Stimulated activated CD8-positive, alpha-beta memory T cell treated with anti-CD3 and anti-CD28 coated beads, Interleukin-12 subunit alpha, Interleukin-12 subunit beta, amount 100 ng/mL, for 24 hours (primary cell): ENCODE data around the gene MAVS.
"Not testable (repeated sequence)": the region's sequence is repeated elsewhere in the genome, so short reads cannot be mapped to it uniquely, and the experiment has no call there.

Experiments used
- DNase-seq: peaks from one replicate; pipeline ENCODE4 v3.0.0-alpha.2; 2020; ENCODE audit errors: extremely low read depth

Gene MAVS

DNA sequence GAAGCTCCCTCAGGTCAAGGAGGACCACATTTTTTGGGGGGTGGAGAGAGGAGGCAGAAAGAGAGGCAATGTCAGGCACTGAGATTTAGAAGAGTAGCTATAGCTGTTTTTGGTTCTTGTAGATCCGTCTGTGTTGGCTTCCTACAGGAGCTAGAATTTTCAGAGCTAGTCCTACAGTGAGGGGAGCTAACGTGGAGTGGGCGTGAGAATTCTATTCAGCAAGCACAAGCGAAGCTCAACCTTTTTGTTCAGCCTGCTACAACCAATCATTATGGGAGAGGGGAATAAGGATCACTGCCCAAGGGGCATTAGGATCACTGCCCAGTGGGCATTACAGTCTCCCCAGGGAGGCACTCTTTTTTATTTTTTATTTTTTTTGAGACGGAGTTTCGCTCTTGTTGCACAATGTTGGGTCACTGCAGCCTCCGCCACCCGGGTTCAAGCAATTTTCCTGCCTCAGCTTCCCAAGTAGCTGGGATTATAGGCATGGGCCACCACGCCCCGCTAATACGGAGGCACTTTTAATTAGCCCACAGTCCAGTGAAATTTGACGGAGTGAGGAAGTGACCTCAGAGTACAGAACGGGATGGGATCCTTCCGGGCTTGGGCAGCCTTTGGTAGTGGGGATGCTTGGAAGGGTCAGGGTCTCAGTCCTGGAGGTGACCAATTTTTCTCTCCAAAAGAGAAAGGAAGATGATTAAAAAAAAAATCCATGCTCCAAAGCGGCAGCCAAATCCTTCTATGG, 41.4 kb downstream of the MAVS start:
- no peak for DNase-seq

DNA sequence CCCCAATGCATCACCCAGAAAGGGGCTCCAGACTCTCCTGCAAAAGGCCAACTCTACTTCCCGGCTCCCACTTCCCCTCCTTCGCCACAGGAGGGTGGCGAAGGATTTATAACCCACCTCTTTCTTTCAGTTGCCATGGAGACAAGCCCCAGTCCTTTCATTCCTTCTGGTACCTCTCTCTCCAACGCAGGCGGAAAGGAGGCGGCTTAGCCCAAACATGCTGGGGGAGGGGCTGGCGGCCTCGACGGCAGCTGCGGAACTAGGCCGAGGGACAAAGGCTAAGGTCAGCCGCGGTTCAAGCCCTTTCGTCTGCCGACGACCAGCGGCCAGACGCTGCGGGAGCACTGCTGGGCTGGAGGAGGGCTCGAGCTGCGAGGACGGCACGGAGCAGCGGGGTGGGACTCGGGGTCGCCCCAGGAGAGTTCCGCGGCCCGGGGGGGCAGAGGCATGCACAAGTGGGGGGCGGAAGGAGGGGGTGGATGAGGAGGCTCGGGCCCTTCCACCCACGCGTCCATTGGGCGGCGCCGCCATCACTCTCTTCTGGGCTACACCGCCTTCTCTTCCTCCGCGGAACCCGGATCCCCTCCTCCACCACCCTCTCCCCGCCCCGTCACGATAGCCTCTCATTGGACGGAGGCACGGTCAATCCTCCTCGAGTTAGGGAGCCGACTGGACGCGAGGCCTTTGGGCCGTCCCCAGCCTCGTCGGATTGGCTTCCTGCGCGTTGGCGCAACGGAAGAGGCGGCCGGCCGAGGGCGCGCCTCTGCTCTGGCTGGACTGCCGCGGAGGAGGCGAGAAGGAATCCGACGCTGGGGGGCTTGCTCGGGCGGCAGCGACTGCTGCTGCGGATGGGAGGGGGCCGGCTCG, 42.2 kb downstream of the MAVS start, which contains the start of gene PANK2:
PANK2 (plus strand) TSS at position 766 of the 867 bp plus-strand sequence.
- peak; percentile 93 for DNase-seq

DNA sequence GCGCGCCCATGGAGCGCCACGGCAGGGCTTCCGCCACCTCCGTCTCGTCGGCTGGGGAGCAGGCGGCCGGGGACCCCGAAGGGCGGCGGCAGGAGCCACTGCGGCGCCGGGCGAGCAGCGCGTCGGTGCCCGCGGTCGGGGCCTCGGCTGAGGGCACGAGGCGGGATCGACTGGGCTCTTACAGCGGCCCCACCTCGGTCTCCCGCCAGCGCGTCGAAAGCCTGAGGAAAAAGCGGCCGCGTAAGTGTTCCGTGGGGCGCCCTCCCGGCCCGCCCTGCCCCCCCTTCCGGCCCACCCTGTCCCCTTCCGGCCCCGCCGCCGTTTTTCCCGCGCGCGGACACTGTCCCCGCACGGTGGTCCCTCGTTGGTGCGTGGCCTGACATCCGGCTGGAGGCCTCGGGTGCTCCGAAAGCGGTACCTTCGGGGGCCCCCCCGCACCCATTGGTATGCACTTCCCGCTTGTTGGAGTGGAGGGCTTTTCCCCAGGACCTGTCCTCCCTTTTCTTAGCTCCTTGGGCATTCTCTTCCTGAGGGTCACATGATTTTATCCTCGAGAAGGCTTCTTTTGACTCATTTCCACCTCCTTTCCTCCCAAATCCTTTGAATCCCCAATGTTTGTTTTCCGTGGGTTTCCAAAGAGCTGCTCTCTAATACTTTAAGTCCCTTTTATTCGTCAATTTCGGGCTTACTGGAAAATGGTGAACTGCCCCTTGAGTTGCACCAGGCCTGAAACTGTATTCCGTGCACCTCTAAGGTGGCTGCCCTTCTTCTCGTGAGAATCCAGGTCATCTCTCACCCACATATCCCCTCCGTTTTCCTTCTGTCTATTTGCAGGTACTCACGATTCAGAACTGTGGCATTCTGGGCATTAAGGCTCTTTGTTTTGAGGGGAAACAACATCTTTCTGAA, 43.1 kb downstream of the MAVS start:
- peak; percentile 9 for DNase-seq

DNA sequence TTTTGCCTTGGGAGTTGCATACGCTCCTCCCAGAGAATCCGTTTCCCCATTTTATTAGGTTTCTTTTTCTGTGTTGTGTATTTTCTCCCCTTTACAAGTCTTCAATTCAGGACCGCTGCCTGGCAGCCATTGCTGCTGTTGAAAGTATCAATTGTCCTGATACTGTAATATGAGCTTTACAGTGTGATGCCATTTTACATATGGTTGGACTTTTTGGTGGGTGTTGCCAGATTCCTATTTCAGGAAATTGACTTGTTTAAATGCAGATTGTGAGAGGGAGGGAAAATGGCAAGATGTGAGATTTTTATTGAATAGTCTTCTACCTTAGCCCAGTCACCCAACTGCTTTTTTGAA, 43.7 kb downstream of the MAVS start:
- no peak for DNase-seq

DNA sequence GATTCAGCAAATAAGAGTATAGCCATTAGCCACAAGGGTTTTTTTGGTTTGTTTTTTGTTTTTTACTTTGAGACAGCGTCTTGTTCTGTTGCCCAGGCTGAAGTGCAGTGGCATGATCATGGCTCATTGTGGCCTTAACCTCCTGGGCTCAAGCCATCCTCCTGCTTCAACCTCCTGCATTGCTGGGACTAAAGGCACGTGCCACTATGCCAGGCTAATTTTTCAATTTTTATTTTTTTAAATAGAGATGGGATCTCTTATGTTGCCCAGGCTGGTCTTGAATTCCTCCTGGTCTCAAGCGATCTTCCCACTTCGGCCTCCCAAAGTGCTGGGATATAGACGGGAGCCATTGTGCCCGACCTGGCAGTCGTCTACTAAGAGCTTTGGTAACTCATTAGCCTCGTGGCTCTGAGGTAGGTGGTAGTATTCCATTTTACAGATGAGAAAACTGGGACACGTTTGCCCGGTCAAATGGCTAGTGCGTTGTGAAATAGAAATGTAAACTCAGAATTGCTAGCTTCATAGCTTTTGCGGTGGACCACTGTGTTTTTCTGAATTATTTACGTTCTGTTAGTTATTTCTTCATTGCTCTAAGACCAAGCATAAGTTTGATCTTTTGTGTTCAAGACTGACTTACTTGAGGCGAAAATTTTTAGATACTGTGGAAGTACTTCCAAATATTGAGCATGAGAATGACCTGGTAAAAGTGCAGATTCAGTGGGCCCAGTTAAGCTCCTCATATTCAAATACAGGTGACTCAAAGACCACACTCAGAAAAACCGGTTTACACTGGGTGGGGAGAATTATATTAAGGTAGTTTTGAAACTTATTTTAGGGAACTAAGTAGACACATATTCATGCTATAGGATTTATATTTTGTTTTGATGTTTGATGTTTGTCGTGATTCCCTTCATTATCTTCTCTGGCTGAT, 44.6 kb downstream of the MAVS start:
- no peak for DNase-seq

DNA sequence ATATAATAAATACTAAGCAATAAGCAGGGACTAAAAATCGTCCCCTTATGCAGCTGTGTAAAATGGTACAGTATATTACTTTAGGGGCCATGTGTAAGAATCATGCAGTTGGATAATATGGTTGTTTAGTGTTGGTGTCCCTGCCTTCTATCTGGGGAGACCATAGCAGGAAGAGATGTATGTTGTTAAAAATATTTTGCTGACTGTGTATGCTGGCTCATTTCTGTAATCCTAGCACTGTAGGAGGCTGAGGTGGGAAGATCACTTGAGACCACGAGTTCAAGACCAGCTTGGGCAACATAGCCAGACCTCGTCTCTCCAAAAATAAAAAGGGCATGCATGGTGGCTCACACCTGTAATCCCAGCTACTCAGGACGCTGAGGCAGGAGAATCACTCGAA, 48.2 kb downstream of the MAVS start:
- no peak for DNase-seq

DNA sequence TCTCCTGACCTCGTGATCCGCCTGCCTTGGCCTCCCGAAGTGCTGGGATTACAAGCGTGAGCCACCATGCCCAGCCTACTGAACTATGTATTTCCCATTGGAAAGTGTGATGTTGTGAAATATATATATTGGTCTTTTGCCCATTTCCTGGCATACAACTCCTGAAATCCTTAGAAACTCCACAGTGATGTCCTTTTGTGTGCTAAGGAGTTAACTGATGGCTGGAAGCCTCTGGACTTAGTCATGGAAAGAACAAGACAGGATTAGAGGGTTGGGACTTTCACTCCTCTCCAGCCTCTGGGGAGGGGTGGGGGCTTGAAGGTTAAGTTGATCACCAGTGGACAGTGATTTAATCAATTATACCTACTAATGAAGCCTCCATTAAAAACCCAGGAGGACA, 49.7 kb downstream of the MAVS start:
- no peak for DNase-seq

DNA sequence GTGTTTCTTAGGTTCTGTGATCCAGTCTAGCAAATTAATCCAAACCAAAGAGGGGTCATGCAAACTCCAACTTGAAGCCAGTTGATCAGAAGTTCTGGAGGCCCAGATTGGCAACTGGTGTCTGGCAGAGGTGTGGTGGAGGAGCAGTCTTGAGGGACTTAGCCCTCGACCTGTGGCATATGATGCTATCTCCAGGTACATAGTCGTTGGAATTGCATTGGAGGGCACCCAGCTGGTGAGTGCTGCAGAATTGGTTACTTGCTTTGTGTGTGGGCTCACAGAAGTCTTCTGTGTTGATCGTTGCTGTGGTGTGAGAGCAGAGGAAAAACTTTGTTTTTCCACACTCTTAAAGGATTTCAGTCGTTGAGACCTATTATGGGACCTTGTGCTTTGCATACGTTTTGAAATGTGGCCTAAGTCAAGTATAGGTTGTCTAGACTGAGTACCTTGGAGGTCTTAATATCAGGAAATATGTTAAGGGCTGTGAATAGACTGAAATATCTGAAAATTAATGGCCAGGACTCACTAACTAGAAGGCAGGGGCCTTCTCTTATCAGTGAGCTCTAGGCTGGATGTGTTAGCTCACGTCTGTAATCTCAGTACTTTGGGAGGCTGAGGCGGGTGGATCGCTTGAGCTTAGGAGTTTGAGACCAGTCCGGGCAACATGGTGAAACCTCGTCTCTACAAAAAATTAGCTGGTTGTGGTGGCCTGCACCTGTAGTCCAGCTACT, 50.4 kb downstream of the MAVS start:
- no peak for DNase-seq

DNA sequence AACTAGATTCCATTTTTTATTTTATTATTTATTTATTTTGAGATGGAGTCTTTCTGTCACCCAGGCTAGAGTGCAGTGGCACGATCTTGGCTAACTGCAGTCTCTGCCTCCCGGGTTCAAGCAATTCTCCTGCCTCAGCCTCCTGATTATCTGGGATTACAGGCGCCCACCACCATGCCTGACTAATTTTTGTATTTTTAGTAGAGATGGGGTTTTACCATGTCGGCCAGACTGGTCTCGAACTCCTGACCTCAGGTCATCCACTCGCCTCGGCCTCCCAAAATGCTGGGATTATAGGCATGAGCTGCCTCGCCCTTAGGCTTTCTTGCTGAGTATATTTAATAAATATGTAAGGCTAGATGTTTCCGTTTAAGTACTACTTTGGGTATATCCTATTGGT, 51.5 kb downstream of the MAVS start:
- not testable (repeated sequence) for DNase-seq

DNA sequence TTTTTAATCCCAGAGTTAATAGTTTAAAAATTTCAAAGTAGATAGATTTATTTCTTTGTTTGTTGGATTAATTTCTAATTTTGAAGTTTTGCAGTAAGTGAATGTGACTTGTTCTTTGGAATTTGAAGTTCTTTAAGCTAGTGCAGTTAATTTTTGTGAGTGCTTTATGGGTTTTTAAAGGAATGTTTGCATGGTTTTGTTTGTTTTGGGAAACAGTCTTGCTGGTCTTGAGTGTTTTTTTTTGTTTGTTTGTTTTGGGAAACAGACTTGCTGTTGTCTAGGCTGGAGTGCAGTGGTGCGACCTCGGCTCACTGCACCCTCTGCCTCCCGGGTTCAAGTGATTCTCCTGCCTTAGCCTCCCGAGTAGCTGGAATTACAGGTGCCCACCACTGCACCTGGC, 52.0 kb downstream of the MAVS start:
- DNase-seq, result no peak

DNA sequence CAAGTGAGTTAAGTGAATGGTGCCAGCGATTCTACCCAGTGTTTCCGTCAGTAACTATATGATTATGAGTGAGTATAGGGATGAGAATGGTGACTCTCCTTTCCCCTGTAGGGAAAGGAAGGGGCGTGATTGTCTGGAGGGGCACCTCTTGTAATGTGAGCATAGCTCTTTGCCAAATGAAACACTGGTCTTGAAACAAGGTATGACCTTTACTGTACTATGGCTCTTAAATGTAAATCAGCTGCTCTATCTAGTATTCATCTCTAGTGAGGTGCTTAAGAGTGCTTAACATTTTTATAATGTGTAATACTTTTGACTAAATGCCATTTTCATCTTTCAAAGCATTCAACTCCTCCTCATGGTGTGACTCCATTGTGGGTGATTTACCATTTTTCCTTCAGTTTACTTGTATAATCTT, 53.6 kb downstream of the MAVS start:
- no peak for DNase-seq

DNA sequence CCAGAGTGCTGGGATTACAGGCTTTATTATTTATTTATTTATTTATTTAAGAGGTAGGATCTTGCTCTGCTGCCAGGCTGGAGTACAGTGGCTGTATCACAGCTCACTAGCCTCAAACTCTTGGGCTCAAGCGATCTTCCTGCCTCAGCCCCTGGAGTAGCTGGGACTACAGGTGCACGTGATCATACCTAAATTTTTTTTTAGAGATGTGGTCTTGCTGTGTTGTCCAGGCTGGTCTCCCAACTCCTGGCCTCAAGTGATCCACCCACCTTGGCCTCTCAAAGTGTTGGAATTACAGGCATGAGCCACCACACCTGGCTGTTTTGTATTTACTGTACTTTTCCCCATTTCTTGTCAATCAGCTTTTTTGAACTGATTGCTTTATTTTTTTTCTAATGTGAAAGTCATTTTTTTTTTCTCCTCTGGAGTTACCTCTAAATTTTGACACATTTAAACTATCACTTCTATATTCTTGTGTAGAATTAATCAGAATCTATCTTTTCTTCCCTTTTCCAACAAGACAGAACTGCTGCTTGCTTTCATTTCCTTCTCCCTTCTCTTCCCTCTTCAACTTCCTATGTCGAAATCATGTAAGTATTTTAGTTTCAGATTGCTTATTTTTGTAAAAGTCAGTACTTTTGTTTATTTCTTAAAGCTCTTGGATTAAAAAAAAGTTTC, 54.5 kb downstream of the MAVS start:
- DNase-seq, result no peak

DNA sequence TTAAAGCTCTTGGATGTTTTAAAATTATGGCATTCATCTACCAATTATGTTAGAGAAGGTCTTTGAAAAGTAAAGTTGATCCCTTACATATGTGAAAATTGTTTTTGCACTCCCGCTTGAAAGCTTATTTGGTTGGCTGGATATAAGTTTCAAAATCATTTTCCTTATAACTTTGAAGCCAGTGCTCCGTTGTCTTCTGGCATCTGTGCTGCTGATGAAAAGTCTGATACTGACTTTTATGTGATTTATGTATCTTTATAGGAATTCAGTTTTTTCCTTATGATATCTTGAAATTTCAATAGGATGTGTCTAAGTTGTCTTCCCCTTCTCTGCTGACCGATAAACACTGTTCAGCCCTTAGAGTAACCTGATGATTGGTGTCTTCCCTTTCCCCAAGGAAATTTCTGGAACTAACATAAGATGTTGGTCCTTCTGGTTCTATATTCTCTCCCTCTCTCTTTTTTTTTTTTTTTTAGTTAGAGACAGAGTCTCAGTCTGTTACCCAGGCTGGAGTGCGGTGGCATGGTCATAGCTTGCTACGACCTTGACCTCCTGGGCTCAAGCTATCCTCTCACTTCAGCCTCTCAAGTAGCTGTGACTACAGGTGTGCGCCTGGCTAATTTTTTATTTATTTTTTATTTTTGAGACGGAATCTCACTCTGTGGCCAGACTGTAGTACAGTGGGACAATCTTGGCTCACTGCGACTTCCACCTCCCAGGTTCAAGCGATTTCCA, 55.2 kb downstream of the MAVS start:
- no peak for DNase-seq

DNA sequence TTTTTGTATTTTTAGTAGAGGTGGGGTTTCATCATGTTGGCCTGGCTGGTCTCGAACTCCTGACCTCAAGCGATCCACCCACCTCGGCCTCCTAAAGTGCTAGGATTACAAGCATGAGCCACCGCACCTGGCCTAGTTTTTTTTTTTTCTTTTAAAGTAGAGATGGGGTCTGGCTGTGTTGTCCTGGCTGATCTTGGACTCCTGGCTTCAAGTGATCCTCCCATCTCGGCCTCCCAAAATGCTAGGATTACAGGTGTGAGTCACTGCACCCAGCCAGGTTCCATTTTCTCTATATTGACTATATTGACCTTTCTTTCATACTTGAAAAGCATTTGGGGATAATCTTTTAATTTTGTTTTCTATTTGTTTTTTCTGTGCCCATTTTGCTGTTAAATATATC, 55.8 kb downstream of the MAVS start:
- no peak for DNase-seq

DNA sequence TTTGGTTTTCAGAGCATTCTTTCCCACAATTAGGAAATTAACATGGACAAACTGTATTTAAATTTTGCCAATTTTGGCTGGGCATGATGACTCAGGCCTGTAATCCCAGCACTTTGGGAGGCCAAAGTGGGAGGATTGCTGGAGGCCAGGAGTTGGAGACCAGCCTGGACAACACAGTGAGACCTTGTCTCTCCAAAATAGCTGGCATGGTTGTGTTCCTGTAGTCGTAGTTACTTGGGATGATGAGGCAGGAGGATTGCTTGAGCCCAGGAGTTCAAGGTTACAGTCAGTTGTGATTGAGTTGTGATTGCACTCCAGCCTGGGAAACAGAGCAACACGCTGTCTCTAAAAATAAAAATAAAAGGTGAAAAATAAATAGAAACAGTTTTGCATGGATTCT, 57.6 kb downstream of the MAVS start:
- no peak for DNase-seq

DNA sequence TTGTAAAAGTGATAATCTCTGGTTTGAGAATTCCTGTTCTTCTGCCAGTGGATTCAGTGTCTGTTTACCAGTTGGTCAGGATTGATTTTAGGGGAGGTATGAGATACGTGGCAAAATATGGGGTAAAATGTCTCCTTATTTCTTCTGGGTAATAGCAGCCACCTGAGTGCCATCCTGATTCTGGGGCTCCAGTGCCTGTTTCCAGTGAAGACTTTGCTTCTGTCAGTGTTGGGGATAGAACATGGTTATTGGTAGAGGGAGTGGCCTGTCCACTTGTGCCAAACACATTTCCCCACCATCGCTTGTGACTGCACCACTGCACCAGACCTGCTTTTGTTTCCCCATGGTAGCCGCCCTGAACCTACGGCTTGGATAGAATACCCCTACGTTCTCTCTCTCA, 58.2 kb downstream of the MAVS start:
- DNase-seq, result no peak

DNA sequence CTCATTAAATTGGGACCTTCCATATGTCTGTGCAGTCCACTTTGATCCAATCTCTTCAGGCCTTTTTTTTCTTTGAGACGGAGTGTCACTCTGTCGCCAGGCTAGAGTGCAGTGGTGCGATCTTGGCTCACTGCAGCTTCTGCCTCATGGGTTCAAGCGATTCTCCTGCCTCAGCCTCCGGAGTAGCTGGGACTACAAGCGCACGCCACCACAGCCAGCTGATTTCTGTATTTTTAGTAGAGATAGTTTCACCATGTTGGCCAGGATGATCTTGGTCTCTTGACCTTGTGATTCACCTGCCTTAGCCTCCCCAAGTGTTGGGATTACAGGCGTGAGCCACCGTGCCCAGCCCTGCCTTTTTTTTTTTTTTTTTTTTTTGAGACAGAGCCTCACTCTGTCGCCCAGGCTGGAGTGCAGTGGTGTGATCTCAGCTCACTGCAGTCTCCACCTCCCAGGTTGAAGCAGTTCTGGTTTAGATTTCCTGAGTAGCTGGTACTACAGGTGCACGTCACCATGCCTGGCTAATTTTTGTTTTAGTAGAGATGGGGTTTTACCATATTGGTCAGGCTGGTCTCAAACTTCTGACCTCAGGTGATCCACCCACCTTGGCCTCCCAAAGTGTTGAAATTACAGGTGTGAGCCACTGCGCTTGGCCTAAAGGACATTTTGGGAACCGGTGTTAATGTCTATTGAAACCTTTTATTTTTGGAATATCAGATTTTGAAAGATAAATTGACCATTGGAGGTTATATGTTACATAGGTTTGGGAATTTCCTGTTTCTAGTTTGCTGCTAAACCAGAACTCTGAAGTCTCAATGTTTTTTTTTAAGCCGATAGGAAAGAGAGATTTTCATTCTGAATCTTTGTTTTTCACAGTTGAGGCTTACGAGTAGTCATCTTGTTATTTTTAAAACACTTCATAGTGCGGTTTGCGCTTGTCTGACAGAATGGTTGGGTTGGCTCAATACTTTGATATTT, 60.4 kb downstream of the MAVS start:
- not testable (repeated sequence) for DNase-seq

DNA sequence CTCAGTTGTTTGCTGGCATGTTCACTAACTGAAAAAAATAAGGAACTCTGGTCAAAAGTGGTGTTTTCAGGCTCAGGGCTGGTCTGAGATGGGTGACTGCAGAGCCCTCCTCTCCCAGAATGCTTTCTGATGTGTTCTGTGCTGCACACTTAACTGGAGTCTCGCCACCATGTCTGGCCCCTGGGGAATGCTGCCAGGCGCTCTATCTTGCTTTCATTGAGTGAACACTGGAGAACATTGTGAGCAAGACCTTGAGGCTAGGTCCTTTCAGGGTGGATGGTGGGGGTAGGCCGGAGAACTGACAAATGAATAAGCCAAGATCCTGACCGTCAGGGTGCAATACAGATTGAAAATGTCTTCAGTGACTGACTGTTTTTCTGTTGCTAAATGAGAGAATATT, 62.0 kb downstream of the MAVS start:
- DNase-seq, result no peak
